Endothelial cell of umbilical vein (primary cell): ENCODE data around the gene GRAMD1B. TPM values are rescaled to one million over a fixed set of nuclear protein-coding genes. Genes with fewer than 3 reads are reported as not detected.
A peak's percentile ranks its signal among the peaks of the same experiment; 100 is the strongest.

ENCODE experiments used
- Bru-seq: library from RNA; stranded (reverse); fragments of 400-500 nt; gene quantifications from one replicate; lab custom pipeline; 2021; lab: Mats Ljungman, UMichigan
- BruChase-seq, 2 experiments: library from RNA; stranded (reverse); fragments of 400-500 nt; gene quantifications; one replicate each; lab custom pipeline; 2021; lab: Mats Ljungman, UMichigan
- BruUV-seq: library from RNA; stranded (reverse); fragments of 400-500 nt; replicated peaks from 2 replicates; lab custom pipeline; 2021; lab: Mats Ljungman, UMichigan
- CTCF ChIA-PET: fragments of 300-600, 350-600 bp; sonication (Branson Sonifier 250); formaldehyde crosslinking; loops from one replicate; lab custom pipeline; 2021; ENCODE audit warnings: antibody characterized with exemption, inconsistent platforms; lab: Charles Lee
- POLR2A ChIA-PET: fragments of 300-600, 350-600 bp; sonication (Branson Sonifier 250); formaldehyde crosslinking; loops from one replicate; lab custom pipeline; 2021; ENCODE audit warnings: antibody characterized with exemption, inconsistent platforms; lab: Charles Lee
- DNase-seq: peaks from one replicate; pipeline ENCODE4 v3.0.0-alpha.2; 2011; ENCODE audit warnings: low read depth, low spot score
- FAIRE-seq: peaks from 2 replicates; lab custom pipeline; 2011; peaks lifted over from hg19 to GRCh38; lab: Jason Lieb, UNC
- H2AFZ ChIP-seq: 2 replicates; pipeline ENCODE4 v1.6.0; 2012; ENCODE audit warnings: low read depth, low read length, control low read depth, inconsistent platforms
- H3K27ac ChIP-seq: 2 replicates; pipeline ENCODE4 v1.5.1; 2011; ENCODE audit warnings: low read depth, mild to moderate bottlenecking, control low read depth, low read length, moderate library complexity; ENCODE audit not compliant: insufficient read depth
- H3K27me3 ChIP-seq, 2 experiments: 2 replicates each; pipeline versions ENCODE4 v1.6.0 to v1.6.1; 2011; ENCODE audit warnings: low read length in 2 of 2, mixed read lengths in 1 of 2; ENCODE audit not compliant: control insufficient read depth in 2 of 2, insufficient read depth in 2 of 2
- H3K36me3 ChIP-seq, 2 experiments: 2 replicates in 1 of 2; 3 replicates in 1 of 2; pipeline ENCODE4 v1.5.1; 2011; ENCODE audit warnings: low read length in 2 of 2, mild to moderate bottlenecking in 1 of 2, moderate library complexity in 1 of 2; ENCODE audit not compliant: control insufficient read depth in 2 of 2, insufficient read depth in 2 of 2; ENCODE audit errors: extremely low read depth in 1 of 2
- H3K4me1 ChIP-seq: 3 replicates; pipeline ENCODE4 v1.5.1; 2011; ENCODE audit warnings: mild to moderate bottlenecking, low read length; ENCODE audit not compliant: control insufficient read depth, insufficient read depth; ENCODE audit errors: extremely low read depth
- H3K4me2 ChIP-seq: 2 replicates; pipeline ENCODE4 v1.6.1; 2011; ENCODE audit warnings: low read length, control low read depth, mixed read lengths; ENCODE audit not compliant: insufficient read depth
- H3K4me3 ChIP-seq, 3 experiments: fragments of 200-600 bp in 1 of 3; sonication (generic), shearing (Covaris generic) in 1 of 3; replicated peaks in 1 of 3; 2 replicates each; pipeline ENCODE4 v1.5.1; 2011 to 2016; ENCODE audit warnings: control low read depth in 3 of 3, low read length in 3 of 3, mild to moderate bottlenecking in 2 of 3, inconsistent platforms in 1 of 3, low read depth in 1 of 3, moderate library complexity in 1 of 3; ENCODE audit not compliant: insufficient read depth in 1 of 3
- H3K79me2 ChIP-seq: 2 replicates; pipeline ENCODE4 v1.6.0; 2012; ENCODE audit warnings: low read length, inconsistent platforms; ENCODE audit not compliant: control insufficient read depth, insufficient read depth
- H3K9ac ChIP-seq: replicated peaks from 2 replicates; pipeline ENCODE3; 2011; ENCODE audit warnings: low read length, control low read depth; ENCODE audit not compliant: insufficient read depth; ENCODE audit errors: extremely low read depth
- H3K9me1 ChIP-seq: replicated peaks from 3 replicates; pipeline ENCODE4 v1.6.0; 2011; ENCODE audit warnings: mild to moderate bottlenecking, low read length; ENCODE audit not compliant: control insufficient read depth, insufficient read depth; ENCODE audit errors: extremely low read depth
- H3K9me3 ChIP-seq: replicated peaks from 2 replicates; pipeline ENCODE4 v1.5.1; 2012; ENCODE audit warnings: low read length, inconsistent platforms; ENCODE audit not compliant: control insufficient read depth, insufficient read depth
- H4K20me1 ChIP-seq: replicated peaks from 2 replicates; pipeline ENCODE3; 2011; ENCODE audit warnings: mild to moderate bottlenecking, low read length; ENCODE audit not compliant: control insufficient read depth, insufficient read depth; ENCODE audit errors: extremely low read depth
- EZH2 ChIP-seq: IDR thresholded peaks from 2 replicates; pipeline ENCODE4 v1.6.1; 2012; ENCODE audit warnings: borderline replicate concordance, low read depth, mild to moderate bottlenecking, moderate library complexity, low read length, inconsistent platforms; ENCODE audit not compliant: severe bottlenecking
- FOS ChIP-seq: IDR thresholded peaks from 2 replicates; pipeline ENCODE4 v1.6.1; 2011; ENCODE audit warnings: mild to moderate bottlenecking, low read length, moderate library complexity, borderline replicate concordance; ENCODE audit not compliant: insufficient read depth
- GATA2 ChIP-seq: IDR thresholded peaks from 2 replicates; pipeline ENCODE4 v1.7.0; 2011; ENCODE audit warnings: low read depth, mild to moderate bottlenecking, moderate library complexity, mixed read lengths, low read length; ENCODE audit not compliant: insufficient read length, insufficient read depth
- MYC ChIP-seq: IDR thresholded peaks from one replicate; pipeline ENCODE4 v1.6.1; 2011; ENCODE audit warnings: mild to moderate bottlenecking, low read depth, low read length
- POLR2A ChIP-seq: IDR thresholded peaks from 2 replicates; pipeline ENCODE4 v1.6.1; 2012; ENCODE audit warnings: low read depth, mild to moderate bottlenecking, control low read depth, low read length
- POLR2AphosphoS5 ChIP-seq: IDR thresholded peaks from 2 replicates; pipeline ENCODE4 v1.6.1; 2012; ENCODE audit warnings: low read depth, mild to moderate bottlenecking, control low read depth, low read length, moderate library complexity; ENCODE audit not compliant: insufficient read depth
- dilution Hi-C: fragments of 300-500 bp; cut with MboI; formaldehyde crosslinking; loops from one replicate; pipeline ENCODE4 v1.15.0; 2019; ENCODE audit warnings: low sequenced_read_pairs; ENCODE audit not compliant: extremely low pct_ligation_motif_present
- intact Hi-C: fragments of 100-400 bp; cut with micrococcal nuclease; formaldehyde crosslinking; loops from one replicate; pipeline ENCODE4 v1.10.0; 2022
- long read RNA-seq: library from polyadenylated mRNA; stranded (forward); transcript quantifications from one replicate; pipeline ENCODE4 v2.0.0, GENCODE V29; 2021
- polyA minus RNA-seq, 3 experiments: library from RNA; depleted of rRNA, polyadenylated mRNA; stranded (reverse); fragments of >200 nt; gene quantifications; 1 replicate in 1 of 3; 2 replicates in 2 of 3; pipeline ENCODE4 v1.2.3, GENCODE V29; 2011
- polyA plus RNA-seq, 4 experiments: library from polyadenylated mRNA; depleted of rRNA in 3 of 4; stranded (reverse) in 3 of 4; unstranded in 1 of 4; fragments of >200 nt; gene quantifications; 2 replicates each; pipeline versions ENCODE4 v1.2.1 to v1.2.3, GENCODE V29; 2011 to 2012; ENCODE audit warnings: missing spikeins in 1 of 4
- total RNA-seq: library from RNA; stranded (reverse); gene quantifications from 2 replicates; pipeline ENCODE4 v1.2.3, GENCODE V29; 2021
- TF ChIP-seq, protein P1 (sequence below): IDR thresholded peaks from 2 replicates; pipeline ENCODE4 v1.6.1; 2011; ENCODE audit not compliant: insufficient read depth, insufficient read length
- TF ChIP-seq, protein P2 (sequence below), 2 donors: IDR thresholded peaks; 1 replicate in 1 of 2; 2 replicates in 1 of 2; pipeline ENCODE4 v1.5.1; 2011; ENCODE audit warnings: low read length in 2 of 2, mild to moderate bottlenecking in 2 of 2, moderate library complexity in 2 of 2, control low read depth in 1 of 2, inconsistent platforms in 1 of 2, low read depth in 1 of 2; ENCODE audit not compliant: insufficient read depth in 1 of 2; ENCODE audit errors: extremely low read depth in 1 of 2

Gene GRAMD1B
- total RNA-seq (6.8 and 11.1 TPM in 2 replicates), polyA plus RNA-seq (4.5 and 5.1 TPM in 2 replicates), polyA minus RNA-seq (9.1 and 9.2 TPM in 2 replicates), Bru-seq, nascent RNA (percentile 50 among the genes with signal in this experiment), BruChase-seq, experiment 1, labeled RNA remaining after a 6-hour chase (percentile 40 among the genes with signal in this experiment), BruChase-seq, experiment 2, labeled RNA remaining after a 2-hour chase (percentile 43 among the genes with signal in this experiment)
- polyA plus RNA-seq (2011; cell fraction: cytosol; rRNA removed) = 3.4 and 4.1 TPM in 2 replicates
- polyA plus RNA-seq (2011; cell fraction: nucleus; rRNA removed) = 16.8 and 18.4 TPM in 2 replicates
- 2.2 and 2.3 TPM in 2 replicates for polyA plus RNA-seq (2012)
- 56.6 TPM for polyA minus RNA-seq (2011; cell fraction: cytosol; rRNA and poly(A)+ RNA removed)
- polyA minus RNA-seq (2011; cell fraction: nucleus; rRNA and poly(A)+ RNA removed) = 12.2 and 12.7 TPM in 2 replicates
- long read RNA-seq, partial matches to known transcripts = 0 of 6 reads
- long read RNA-seq, other reads (novel, unspliced or antisense) = 2 of 6 reads

DNA sequence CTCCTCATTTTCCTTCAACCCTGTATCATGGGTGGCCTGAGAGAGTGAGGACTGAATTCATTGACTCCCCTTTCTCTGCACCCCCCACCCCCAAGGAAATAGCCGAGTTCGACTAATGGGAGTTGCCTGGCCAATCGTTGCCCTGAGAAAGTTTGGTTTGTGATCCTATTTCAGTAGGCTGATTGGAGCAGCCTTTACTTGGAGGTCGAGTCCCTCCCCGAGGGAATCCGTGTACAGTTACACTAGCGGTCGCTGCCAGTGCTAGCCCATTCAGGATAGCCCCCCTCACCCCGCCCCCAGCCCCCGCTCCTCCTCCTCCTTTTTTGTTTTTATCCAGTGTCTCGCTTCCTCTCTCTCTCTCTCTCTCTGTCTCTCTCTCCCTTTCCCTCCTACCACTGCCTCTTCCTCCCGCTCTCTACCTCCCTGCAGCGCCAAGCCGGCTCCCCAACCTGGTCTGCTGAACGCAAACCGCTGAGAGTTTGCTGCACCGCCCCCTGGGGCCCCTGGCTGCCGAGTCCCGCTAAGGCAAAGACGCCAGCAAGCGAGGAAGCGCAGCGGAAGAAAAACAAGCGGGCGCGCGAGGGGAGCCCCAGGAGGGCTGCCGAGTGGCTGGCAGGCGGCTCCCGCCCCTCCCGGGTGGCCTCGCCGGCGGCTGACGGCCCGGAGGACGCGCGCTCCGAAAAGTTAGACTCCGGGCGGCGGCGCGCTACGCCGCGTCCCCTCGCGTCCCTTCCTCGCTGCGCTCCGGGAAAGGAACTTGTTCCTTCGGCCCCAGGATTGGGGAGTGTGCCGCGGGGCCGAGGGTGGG is at the start of gene GRAMD1B:
GRAMD1B (plus strand) TSS at position 357 of the 808 bp plus-strand sequence. CDS start 524 bp downstream, outside the sequence.
- Histone ChIP-seq H3K27me3 (peaks cover 14% of the 10 kb centered on the region in 2 experiments), H3K4me1 (peaks cover 11% of the 10 kb centered on the region), H3K9me3 (no peaks in the 10 kb centered on the region), H4K20me1 (no peaks in the 10 kb centered on the region), H3K79me2 (no peaks in the 10 kb centered on the region), H2AFZ (peak within 1 kb of the TSS; percentile 69), H3K9ac (peak within 1 kb of the TSS; percentile 26), H3K4me2 (peak within 1 kb of the TSS; percentile 83), H3K36me3 (no peaks in the 10 kb centered on the region), H3K27ac (peak within 1 kb of the TSS; percentile 3), H3K4me3 (peak within 1 kb of the TSS; percentile 37 to 63 (median 61)), H3K9me1 (no peaks in the 10 kb centered on the region)
- dilution Hi-C loops = no loop called here
- BruUV-seq = no TSS peak
- peak; percentile 66 for DNase-seq
- intact Hi-C loops = loop anchor here (1.0 to 10.0 kb wide), 3 partner anchors 22 to 555 kb away; partner anchors contain the start of gene HSPA8
- ChIA-PET CTCF (interaction anchor here (1.2 to 2.1 kb wide), 3 partner anchors 23 to 48 kb away, joined by 4 to 21 read pairs (median 10); no protein-coding TSS in a partner anchor), POLR2A (no interaction called here)
- no peak for TF ChIP-seq MYC
- TF ChIP-seq, protein P1, sequence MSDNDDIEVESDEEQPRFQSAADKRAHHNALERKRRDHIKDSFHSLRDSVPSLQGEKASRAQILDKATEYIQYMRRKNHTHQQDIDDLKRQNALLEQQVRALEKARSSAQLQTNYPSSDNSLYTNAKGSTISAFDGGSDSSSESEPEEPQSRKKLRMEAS = no peak
- no peak for TF ChIP-seq FOS
- TF ChIP-seq POLR2AphosphoS5 = peak; percentile 16
- TF ChIP-seq GATA2 = no peak
- TF ChIP-seq, protein P2, sequence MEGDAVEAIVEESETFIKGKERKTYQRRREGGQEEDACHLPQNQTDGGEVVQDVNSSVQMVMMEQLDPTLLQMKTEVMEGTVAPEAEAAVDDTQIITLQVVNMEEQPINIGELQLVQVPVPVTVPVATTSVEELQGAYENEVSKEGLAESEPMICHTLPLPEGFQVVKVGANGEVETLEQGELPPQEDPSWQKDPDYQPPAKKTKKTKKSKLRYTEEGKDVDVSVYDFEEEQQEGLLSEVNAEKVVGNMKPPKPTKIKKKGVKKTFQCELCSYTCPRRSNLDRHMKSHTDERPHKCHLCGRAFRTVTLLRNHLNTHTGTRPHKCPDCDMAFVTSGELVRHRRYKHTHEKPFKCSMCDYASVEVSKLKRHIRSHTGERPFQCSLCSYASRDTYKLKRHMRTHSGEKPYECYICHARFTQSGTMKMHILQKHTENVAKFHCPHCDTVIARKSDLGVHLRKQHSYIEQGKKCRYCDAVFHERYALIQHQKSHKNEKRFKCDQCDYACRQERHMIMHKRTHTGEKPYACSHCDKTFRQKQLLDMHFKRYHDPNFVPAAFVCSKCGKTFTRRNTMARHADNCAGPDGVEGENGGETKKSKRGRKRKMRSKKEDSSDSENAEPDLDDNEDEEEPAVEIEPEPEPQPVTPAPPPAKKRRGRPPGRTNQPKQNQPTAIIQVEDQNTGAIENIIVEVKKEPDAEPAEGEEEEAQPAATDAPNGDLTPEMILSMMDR (IDR thresholded peaks at IDR 0.05; ENCODE audit: extremely low read depth in 1 of 2, insufficient read depth in 1 of 2, low read depth in 1 of 2, low read length in 2 of 2) = peak in 1 of 2 donors; percentile 25
- peak; percentile 58 for TF ChIP-seq EZH2
- TF ChIP-seq POLR2A = no peak
- FAIRE-seq = peak; percentile 62
